Bronchial epithelial cell (primary cell): ENCODE measurements around the gene C2orf78. TPM values are rescaled to one million over a fixed set of nuclear protein-coding genes. Genes with fewer than 3 reads are reported as not detected.
"Not testable (repeated sequence)": the region's sequence is repeated elsewhere in the genome, so short reads cannot be mapped to it uniquely, and the experiment has no call there.

Experiments
- DNase-seq: peaks from one replicate; pipeline ENCODE4 v3.0.0-alpha.2; 2010; ENCODE audit warnings: low read depth
- FAIRE-seq: peaks from 2 replicates; lab custom pipeline; 2011; peaks lifted over from hg19 to GRCh38; lab: Jason Lieb, UNC
- H3K27me3 ChIP-seq: 2 replicates; pipeline ENCODE4 v1.5.1; 2011; ENCODE audit warnings: low read length; ENCODE audit not compliant: control insufficient read depth, insufficient read depth
- H3K36me3 ChIP-seq: 2 replicates; pipeline ENCODE4 v1.5.1; 2011; ENCODE audit warnings: low read length; ENCODE audit not compliant: control insufficient read depth, insufficient read depth
- H3K4me3 ChIP-seq: 2 replicates; pipeline ENCODE4 v1.5.1; 2011; ENCODE audit warnings: mild to moderate bottlenecking, low read depth, low read length, control low read depth
- CTCF ChIP-seq: IDR thresholded peaks from 2 replicates; pipeline ENCODE4 v1.5.1; 2011; ENCODE audit warnings: mild to moderate bottlenecking, moderate library complexity, low read length, control low read depth, inconsistent platforms; ENCODE audit not compliant: insufficient read depth, severe bottlenecking
- total RNA-seq: library from RNA; depleted of rRNA; stranded (reverse); fragments of >200 nt; gene quantifications from 2 replicates; pipeline ENCODE4 v1.2.1, GENCODE V29; 2014

The C2orf78 gene
- total RNA-seq, 1 donor from 2014 or later, result not detected

GRCh38 chr2:73746877-73747208 is 37.1 kb upstream of the C2orf78 start:
- no peaks in the 10 kb centered on the region for H3K27me3 ChIP-seq
- no peak overlapping the region for H3K4me3 ChIP-seq
- H3K36me3 ChIP-seq, result peaks cover 8% of the 10 kb centered on the region
- FAIRE-seq, result no peak
- DNase-seq, result no peak
- no peak for TF ChIP-seq CTCF

- no peak for FAIRE-seq
- TF ChIP-seq CTCF, result no peak
- peaks cover 22% of the 10 kb centered on the region for H3K36me3 ChIP-seq
These were observed 34.7 kb upstream of the C2orf78 start for GRCh38 chr2:73749314-73749713.

GRCh38 chr2:73754332-73754731 is 29.7 kb upstream of the C2orf78 start:
- H3K36me3 ChIP-seq, result peaks cover 21% of the 10 kb centered on the region
- not testable (repeated sequence) for H3K27me3 ChIP-seq, H3K4me3 ChIP-seq, FAIRE-seq, DNase-seq

More at GRCh38 chr2:73749314-73749713, 34.7 kb upstream of the C2orf78 start:
- DNase-seq, result no peak
- Histone ChIP-seq H3K4me3 (no peak overlapping the region), H3K27me3 (no peaks in the 10 kb centered on the region)

- Histone ChIP-seq H3K27me3 (no peaks in the 10 kb centered on the region), H3K4me3 (no peak overlapping the region), H3K36me3 (peaks cover 16% of the 10 kb centered on the region)
- FAIRE-seq (no peak), DNase-seq (no peak)
- TF ChIP-seq CTCF, result no peak
These were observed 24.7 kb upstream of the C2orf78 start for GRCh38 chr2:73759285-73759764.

GRCh38 chr2:73759904-73760303 is 24.1 kb upstream of the C2orf78 start:
- H3K36me3 ChIP-seq, result peaks cover 17% of the 10 kb centered on the region
- DNase-seq, result no peak
- H3K4me3 ChIP-seq, result no peak overlapping the region
- no peak for FAIRE-seq
- no peak for TF ChIP-seq CTCF
- H3K27me3 ChIP-seq, result no peaks in the 10 kb centered on the region

- no peak for DNase-seq
- FAIRE-seq, result no peak
- Histone ChIP-seq H3K36me3 (peaks cover 16% of the 10 kb centered on the region), H3K4me3 (no peak overlapping the region), H3K27me3 (no peaks in the 10 kb centered on the region)
- no peak for TF ChIP-seq CTCF
These were observed 21.4 kb upstream of the C2orf78 start for GRCh38 chr2:73762571-73762970.
